Kidney epithelial cell (primary cell): ENCODE results near the gene TOX2. TPM values are rescaled to one million over a fixed set of nuclear protein-coding genes. Genes with fewer than 3 reads are reported as not detected.

ENCODE experiments used
- DNase-seq: peaks from one replicate; pipeline ENCODE4 v3.0.0-alpha.2; 2010; ENCODE audit warnings: low read depth
- H3K27me3 ChIP-seq: 2 replicates; pipeline ENCODE4 v1.6.0; 2011; ENCODE audit warnings: low read length; ENCODE audit not compliant: control insufficient read depth, insufficient read depth
- H3K36me3 ChIP-seq: 2 replicates; pipeline ENCODE4 v1.5.1; 2011; ENCODE audit warnings: low read length; ENCODE audit not compliant: control insufficient read depth, insufficient read depth
- H3K4me3 ChIP-seq: 2 replicates; pipeline ENCODE4 v1.5.1; 2011; ENCODE audit warnings: low read depth, mild to moderate bottlenecking, control low read depth, low read length
- CTCF ChIP-seq: IDR thresholded peaks from 2 replicates; pipeline ENCODE4 v1.5.1; 2011; ENCODE audit warnings: mild to moderate bottlenecking, moderate library complexity, low read length, control low read depth, inconsistent platforms; ENCODE audit not compliant: insufficient read depth, poor library complexity, severe bottlenecking
- total RNA-seq: library from RNA; depleted of rRNA; stranded (reverse); fragments of >200 nt; gene quantifications from 2 replicates; pipeline ENCODE4 v1.2.3, GENCODE V29; 2015

TOX2 gene
- total RNA-seq, 1 donor from 2014 or later: 7.3 TPM

- no peaks in the 10 kb centered on the region for H3K27me3 ChIP-seq
- no peak overlapping the region for H3K4me3 ChIP-seq
- DNase-seq: peak; percentile 77
- H3K36me3 ChIP-seq: no peaks in the 10 kb centered on the region
- no peak for TF ChIP-seq CTCF
Measured at GRCh38 chr20:44018259-44018941, 103.7 kb downstream of the TOX2 start.

GRCh38 chr20:44018942-44019637 is 104.4 kb downstream of the TOX2 start:
- Histone ChIP-seq H3K27me3 (no peaks in the 10 kb centered on the region), H3K36me3 (no peaks in the 10 kb centered on the region), H3K4me3 (no peak overlapping the region)
- DNase-seq: no peak
- TF ChIP-seq CTCF: no peak

- no peaks in the 10 kb centered on the region for H3K27me3 ChIP-seq
- TF ChIP-seq CTCF: no peak
- H3K36me3 ChIP-seq: no peaks in the 10 kb centered on the region
- H3K4me3 ChIP-seq: no peak overlapping the region
- DNase-seq: no peak
Measured at GRCh38 chr20:44019638-44020335, 105.1 kb downstream of the TOX2 start.

- TF ChIP-seq CTCF: no peak
- Histone ChIP-seq H3K27me3 (no peaks in the 10 kb centered on the region), H3K36me3 (no peaks in the 10 kb centered on the region), H3K4me3 (no peak overlapping the region)
- DNase-seq: no peak
Measured at GRCh38 chr20:44020406-44021148, 105.9 kb downstream of the TOX2 start.

GRCh38 chr20:44021186-44021585 is 106.5 kb downstream of the TOX2 start:
- DNase-seq: no peak
- H3K36me3 ChIP-seq: no peaks in the 10 kb centered on the region
- H3K4me3 ChIP-seq: no peak overlapping the region
- TF ChIP-seq CTCF: no peak
- H3K27me3 ChIP-seq: no peaks in the 10 kb centered on the region
